GM19438 (cell line): ENCODE data around the gene SMYD3.

ENCODE experiments used
- ATAC-seq: cut with Tn5 transposase; IDR thresholded peaks from one replicate; pipeline ENCODE4 v1.9.1; 2021; ENCODE audit warnings: low read depth; ENCODE audit not compliant: unreplicated experiment

The SMYD3 gene

DNA sequence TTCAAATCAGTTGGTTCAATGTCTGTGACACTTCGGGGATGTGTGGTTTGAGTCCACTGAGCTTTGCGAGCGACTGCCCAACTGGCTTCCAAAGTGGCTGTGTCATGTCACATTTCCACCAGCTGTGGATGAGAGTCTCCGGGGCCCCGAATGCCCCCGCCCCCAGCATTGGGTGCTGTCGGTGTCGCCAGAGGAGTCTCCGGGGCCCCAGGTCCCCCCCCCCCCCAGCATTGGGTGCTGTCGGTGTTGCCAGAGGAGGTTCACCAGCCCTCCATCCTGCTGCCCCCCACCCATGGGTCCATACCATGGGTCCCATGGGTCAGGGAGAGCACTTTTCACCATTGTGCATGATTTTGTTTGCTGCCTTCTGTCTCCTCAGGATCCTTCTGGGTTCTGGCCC lies 9.0 kb upstream of the SMYD3 start:
- ATAC-seq, result no peak

DNA sequence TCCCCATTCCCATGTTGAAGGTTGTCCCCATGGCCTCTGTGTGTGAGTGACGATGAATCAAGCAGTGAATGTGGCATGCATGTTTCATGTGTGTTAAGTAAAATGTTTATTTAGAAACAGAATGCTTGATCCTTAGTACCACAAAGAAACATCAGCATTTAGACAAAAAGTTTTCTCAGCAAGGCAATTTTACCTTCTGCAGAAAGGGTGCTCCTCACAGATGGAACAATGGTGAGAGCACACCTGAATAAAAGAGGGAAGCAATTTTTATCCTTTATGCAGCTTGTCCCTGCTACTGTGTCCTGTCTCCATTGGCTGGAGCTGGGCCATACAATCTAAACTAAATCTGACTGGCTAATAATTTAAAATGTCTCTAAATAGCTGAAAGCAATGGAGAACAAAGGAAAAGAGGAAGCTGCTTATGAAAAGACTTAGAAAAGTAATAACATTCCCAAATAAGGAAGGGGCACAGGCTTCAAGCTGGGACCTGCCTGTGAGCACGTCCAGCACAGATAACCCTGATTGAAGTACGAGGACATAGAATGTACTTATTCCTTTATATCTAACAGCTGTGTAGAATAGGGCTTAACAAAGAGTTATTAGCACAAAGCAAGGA lies 8.4 kb upstream of the SMYD3 start:
- ATAC-seq, result no peak

DNA sequence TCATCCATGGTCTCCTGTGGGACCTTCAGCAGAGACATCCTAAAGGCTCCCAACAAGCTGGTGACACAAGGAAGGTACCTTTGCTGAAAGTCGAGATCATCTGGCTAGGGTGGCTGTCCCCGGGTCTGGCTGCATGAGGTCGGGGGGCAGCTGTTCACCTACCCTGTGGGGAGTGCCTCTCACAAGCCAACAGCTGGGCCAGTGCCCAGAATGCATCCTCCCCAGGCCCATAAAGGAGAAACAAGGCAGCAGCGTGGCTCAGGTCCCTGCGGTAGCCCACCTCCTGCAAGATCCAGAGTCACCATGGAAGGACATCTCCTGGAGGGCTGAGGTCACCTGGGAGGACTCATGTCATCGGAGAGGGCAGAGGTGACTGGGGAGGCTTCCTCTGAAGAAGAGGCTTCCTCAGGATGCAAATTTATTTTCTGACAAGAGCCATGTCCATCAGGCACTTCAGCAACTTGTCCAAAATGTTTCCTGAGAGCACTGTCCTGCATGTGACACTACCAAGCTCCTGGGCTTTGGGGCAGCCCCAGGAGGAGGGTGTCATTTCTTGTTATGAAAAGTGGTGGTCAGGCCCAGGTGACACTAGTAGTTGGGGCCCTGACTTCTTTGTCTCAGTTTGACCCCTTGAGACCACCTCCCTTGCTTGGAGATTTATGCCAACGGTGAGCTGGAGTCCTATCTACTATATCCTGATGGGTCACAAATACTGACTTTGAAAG lies 6.7 kb upstream of the SMYD3 start:
- no peak for ATAC-seq

DNA sequence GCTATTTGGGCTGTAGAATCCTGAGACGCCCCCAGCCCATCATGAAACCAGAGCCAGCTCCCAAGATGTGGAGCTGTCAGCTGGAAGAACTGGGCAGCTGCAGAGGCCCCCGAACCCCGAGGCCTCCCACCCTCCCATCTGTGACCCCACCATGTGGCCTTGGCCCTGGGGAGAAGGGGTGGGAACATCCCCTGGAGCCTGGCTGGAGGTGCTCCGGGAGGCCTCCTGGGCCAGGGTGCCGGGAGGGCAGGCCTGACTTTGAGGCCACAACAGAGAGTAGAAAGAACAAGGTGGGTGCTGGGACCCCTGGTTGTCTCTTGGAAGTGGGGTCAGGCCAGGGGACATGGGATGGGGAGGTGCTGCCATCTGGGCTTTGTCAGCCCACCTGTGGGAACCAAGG lies 6.0 kb upstream of the SMYD3 start:
- ATAC-seq, result no peak

DNA sequence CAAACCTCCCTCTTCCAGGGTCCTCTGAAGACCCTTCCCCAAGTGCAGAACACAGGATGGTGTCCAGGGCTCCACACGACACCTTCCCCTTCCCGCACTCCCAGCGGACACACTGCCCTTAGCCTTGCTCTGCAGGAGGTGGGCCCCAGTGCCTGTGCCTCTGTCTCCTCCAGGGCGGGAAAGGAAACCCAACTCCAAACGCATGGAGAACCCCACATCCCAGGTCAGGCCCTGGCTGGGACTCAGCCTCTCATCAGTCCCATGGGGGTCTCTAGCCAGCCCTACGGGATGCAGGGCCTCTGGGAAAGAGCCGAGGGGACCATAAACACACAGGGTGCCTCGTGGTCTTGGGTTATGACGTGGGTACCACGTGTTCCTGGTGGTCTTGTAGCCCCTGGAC lies 5.6 kb upstream of the SMYD3 start:
- no peak for ATAC-seq

DNA sequence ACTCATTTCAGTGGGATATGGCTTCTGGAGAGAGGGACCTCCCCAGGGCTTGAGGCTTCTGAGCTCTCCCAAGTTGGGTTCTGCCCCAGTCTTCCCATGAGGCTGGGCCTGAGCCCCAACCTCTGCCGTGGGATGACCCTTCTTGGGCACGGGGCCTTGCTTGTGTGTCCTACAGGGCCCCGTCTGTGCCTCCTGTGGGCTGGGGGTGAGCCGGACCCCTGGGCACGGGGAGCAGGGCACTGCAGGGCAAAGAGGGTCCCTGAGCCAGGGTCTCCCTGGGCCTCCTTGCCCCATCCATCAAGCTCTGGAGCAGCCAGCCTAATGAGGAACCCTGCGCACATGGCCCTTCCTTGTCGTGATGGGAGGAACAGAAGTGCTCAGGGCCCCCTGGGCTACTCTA lies 5.2 kb upstream of the SMYD3 start:
- no peak for ATAC-seq

DNA sequence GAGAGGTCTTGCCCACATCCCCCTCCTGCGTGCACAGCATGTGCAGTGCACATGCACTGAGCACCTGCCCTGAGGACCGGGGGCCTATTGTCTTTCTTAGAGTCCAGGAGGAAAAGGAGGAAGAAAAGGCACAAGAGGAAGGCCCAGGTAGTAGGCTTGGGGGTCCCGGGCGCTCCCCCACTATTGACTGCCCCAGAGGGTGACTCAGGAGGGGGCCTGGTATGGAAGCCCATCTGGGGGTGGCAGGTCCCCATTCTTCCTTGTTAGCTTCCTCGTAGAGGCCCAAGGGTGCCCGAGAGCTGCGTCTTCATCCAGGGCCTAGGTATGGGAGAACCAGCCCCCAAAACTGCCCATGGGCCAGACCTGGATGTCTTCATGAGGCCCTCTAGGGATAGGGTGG lies 4.1 kb upstream of the SMYD3 start:
- ATAC-seq, result no peak

DNA sequence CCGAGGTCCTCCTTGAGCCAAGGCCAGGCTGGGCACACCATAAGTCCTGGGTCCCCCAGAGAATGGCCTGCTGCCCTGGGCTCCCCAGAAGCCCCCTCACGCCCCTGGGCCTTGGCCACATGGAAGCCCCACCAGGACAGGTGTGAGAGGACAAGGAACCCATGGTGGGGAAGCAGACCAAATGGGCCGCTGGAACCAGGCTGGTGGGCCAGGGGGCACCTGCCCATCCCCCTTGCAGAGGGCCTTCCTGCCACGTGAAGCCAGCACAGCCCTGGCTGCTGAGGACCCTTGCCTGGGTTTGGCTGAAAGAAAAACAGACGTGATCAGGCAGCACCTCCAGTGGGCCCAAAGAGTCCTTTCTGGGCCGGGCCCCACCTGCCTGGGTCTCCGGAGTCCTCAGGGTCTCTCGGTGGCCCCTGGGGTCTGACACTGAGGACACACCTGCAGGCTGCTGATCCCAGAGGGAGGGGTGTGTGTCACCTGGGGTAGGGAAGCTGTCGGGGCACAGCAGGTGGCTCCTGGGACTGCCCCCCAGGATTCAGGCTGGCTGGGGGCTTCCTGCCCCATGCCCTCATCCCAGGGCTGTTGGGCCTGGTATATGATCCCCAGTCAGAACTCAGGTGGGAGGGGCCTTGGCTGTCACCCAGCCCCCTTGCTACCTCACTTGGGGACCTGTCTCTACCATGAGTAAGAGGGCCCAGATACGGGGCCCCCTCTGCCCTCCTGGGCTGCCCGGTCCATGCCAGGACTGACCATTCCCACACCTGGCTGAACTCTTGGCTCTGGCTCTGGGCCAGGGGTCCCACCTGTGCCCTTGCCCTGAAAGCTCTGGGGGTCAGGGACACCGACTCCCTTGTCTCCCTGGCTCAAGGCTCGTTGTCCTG lies 3.3 kb upstream of the SMYD3 start:
- no peak for ATAC-seq

DNA sequence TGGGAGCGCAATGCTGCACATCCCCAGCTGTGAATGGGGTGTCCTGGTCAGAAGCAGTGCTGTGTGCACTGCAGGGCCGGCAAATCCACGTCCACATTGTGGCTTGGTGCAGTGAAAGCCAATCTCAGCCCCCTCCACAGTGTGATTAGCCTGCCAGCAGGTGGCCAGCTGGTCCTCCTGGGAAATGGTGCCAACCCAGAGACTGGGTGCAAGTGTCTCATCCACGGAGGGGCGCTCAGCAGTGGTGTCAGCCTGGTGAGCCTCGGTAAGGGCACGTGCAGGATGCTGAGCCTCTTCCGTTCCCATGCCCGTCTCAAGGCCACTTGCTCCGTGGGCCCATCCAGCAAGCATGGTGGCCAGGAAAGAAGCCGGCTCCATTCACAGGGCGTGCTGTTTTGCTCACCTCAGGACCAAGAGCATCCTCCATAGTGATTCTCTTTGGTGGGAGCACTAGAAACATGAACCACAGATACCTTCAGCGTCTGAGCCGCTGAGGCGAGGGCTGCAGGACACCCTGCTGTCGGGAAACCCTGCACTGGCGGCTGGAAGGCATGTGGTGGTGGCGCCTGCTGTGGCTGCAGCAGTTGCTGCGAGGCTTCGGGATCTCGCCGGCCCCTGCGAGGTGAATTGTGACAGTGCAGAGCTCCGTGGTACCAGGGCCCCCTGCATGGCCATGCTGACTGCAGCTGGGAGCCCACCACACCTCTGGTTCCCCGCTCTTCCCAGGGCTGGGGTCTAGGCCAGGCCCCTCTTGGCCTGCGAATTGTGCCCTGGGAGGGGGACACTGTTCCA lies 2.0 kb upstream of the SMYD3 start:
- ATAC-seq, result no peak

DNA sequence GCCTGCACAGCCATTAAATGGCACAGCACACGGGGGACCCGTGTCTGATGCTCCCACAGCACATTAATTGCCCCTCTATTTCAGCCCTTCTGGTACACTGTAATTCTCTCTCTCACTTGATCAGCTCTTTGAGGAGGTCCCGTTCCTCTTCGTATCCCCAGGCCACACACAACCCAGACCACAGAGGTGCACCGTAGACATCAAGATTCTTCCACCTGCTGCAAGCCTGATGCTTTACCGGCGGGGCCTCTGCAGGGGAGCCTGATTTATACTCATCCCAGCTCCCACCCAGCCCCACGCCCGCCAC lies 759 bp downstream of the SMYD3 start:
- ATAC-seq, result peak; percentile 26

DNA sequence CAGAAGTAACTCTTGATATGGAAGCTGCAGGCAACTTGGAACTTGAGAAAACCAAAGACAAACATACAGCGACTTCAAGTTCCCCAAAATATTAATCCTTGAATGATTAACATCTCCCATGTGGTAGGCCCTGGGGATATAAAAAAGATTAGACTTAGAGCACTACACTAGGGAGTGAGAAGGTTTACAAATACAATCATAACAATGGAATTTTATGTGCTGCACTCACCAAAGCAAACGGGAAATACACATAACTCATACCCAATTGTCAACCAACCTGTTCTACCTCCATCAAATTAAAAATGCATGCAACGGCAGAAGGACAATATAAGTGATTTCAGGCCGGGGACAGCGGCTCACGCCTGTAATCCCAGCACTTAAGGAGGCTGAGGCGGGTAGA lies 3.7 kb downstream of the SMYD3 start:
- no peak for ATAC-seq

DNA sequence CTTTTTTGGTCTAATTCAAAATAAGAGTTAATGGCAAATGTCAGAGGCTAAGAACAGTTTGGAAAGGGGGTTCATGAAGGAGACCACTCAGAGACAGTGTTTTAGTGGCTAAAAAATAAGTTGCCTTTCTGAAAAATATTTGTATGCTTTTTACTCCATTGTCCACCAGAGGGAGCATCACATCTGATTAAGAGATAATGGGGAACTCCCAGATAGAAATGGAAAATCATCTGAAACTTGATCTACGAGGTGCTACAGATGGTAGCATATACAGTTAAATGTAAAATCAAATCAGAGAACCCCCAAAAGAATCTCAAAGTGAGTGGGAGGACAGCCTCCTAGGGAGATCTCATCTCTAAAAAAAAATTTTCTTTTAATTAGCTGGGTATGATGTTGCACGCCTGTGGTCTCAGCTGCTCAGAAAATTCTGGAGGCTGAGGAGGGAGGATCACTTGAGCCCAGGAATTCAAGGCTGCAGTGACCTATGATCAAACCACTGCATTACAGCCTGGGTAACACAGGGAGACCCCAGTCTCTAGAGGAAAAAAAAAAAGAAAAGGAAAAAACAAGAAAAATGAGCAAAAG lies 9.7 kb downstream of the SMYD3 start:
- ATAC-seq, result no peak

DNA sequence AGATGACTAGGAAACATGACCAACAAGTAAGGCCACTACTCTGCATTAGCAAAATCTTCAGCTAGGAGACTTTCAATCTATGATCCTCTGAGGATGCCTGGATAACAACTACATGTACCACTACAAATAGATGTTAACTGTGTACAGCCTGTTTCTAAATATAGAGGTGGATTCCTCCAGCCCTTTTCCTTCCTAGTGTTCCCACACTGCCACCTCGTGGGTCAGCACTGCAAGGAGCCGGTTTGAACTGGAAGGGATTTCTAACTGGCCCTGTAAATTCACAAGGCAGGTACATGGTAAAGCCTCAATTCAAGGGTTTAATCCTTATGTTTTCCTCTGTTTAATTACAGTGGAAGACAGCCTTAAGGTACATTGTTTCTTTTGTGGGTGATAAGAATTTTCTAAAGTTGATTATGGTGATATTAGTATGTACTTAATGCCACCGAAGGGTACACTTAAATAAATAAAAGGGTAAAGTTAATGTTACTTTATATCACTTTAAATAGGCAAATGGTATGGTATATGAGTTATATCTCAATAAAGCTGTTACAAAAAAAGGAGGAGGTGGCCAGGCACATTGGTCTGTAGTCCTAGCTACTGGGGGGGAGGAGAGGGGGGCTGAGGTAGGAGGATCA lies 14.4 kb downstream of the SMYD3 start:
- ATAC-seq, result no peak

DNA sequence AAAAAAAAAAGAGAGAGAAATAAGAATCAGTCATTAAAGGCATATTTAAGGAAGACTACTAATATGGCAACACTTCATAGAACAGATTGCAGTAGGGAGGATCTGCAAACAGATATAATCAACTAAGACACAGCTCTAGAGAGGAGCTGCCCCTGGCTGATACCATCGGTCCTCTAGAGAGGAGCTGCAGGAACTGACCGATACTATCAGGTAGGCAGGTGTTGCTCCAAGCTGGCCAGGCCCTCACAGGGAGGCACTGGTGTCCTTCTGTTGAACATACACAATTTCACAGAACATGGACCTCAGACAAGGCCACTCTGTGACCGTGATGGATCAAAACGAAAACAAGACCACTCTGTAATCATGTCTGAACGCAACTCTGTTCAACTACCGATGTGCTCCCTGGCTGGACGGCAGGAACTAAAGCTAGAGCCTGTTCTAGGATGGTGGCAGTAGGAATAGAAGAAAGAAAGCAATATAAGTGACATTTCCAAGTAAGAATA lies 15.5 kb downstream of the SMYD3 start:
- no peak for ATAC-seq

DNA sequence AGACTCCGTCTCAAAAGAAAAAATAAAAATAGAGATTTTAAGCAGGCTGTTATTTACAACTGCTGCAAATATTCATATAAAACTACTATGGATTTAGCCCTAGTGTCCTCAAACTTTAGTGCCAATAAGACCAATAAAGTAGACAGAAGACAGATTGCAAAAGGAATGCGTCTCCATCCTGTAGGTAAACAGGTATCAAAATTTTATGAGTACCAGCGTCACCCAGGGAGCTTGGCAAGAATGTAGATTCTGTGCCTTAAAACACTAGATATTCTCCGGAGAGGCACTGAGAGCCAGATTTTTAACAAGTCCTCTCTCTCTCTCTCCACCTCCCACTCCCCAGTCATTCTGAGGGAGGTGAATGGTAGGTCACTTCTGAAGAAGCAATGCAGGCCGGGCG lies 18.4 kb downstream of the SMYD3 start:
- no peak for ATAC-seq

DNA sequence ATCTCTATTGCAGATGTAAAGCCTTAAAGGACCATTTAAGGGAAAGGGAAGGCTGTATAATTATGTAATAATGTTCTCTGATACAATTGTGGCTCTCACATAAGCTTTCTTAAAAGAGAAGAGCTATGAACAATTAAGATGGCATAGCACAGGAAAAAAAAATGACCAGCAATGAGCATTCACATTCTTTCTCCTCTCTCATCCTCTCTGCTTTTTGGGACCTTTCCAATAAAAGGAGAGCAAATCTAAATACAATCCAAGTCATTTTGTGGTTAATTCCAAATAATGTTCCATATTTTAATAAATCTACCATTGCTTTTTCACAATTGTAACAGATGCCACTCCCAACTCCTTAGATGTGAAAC lies 23.5 kb downstream of the SMYD3 start:
- no peak for ATAC-seq

DNA sequence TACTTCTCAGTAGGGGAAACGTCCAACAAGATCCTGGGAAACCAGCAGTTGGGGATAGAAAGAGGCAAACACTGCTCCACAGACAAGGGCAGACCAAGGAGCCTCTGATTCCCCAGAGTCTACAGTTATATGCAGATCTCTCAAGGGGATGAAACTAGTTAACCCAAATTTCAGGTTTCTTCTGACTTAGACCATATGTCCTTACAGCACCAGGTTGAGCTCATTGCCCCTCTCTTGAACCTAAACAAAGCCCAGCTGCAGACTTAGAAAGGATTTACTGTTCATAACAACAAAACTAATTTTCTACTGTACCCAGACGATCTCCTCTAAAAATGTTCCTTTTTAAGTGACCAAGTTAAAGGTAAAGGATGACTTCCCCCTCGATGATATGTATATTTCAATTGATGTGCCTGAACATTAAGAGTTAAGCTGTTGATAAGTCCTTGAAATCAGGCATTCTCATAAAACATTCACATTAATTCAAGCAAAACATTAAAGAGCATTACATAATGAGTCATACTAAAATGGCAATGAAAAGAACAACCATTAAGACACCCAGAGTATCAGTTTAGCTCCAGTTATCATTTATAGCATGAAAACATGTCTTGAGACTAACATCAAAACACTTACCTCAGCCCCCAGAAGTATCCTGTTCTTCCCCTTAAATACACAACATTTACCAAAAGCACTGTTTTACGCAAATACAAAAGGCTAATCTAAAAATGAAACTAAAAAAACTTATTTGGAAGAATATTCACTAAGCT lies 24.1 kb downstream of the SMYD3 start:
- ATAC-seq, result peak; percentile 54

DNA sequence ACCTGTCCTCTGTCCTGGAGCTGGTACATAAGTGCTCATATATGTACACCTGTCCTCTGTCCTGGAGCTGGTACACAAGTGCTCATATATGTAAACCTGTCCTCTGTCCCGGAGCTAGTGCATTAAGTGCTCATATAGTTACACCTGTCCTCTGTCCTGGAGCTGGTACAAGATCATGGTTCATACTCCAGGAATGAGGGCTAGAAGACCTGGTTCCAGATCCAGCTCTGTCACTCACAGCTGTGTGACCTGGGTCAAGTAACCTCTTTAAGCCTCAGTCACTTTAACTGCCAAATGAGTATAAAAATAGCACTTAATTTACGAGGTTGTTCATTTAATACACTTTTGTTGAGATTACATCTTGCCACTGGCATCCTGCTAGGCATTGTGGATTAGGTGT lies 28.0 kb downstream of the SMYD3 start:
- no peak for ATAC-seq

DNA sequence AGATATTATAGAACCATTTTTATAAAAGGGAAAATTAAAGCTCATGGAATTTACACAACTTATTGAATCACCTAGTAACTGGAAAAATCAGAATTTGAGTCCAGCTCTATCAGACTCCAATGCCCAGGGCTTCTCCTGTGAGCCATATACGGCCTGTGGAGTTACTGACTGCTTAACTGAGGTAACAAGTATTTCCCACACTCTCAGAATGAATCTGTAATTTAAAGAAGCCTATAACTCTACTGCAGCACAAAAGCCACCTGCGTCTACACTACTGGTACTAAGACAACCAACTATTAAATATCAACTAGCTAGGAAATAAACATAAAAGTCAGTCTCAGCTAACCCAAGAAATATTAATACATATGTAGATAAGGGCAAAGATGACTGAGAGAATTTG lies 29.4 kb downstream of the SMYD3 start:
- ATAC-seq, result no peak
